MV-4-11 (cell line): ENCODE results near the gene PRKAR1A.

Experiments used
- DNase-seq: peaks from one replicate; lab custom pipeline; 2025; lab: John Stamatoyannopoulos, UW

Gene PRKAR1A

GRCh38 chr17:68542698-68543463 lies 30.7 kb downstream of the PRKAR1A start:
- DNase-seq = no peak

- DNase-seq = no peak
These were observed 32.1 kb downstream of the PRKAR1A start for GRCh38 chr17:68544111-68544915.

DNA sequence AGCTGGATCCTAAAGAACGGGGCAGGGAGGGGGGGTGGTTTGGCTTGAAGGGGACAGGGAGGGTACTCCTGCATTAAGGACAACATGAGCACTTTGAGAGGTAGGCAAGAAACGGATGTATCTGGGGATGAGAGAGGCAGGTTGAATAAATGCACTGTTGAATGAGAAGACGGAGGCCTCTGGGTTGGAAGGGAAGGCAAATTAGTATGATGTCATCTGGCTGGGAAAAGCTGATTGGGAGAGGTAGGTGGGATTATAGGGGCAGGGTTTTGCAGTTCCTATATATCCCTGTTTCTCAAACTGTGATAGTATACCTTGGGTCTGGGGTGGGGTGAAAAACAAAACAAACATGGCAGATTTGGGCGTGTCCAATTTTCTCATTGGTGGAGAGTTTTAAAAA lies 44.3 kb downstream of the PRKAR1A start:
- DNase-seq = no peak

DNA sequence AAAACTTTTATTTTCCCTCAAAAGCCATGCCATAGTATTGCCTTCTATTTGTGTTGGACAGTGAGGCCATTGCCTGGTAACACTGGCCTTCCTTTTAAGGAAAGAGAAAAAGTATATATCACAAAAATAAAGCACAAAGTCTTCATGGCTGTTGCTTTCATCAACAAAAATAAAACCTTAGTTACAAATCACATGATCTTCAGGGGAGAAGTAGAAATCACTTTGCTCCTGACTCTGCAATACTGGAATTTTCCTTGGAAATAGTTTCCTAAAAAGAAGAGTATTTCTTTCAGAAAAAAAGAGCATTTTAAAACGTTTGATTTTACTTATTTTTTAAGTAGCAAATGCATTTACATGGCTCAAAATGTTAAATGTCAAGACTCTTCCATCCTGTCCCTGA lies 47.1 kb downstream of the PRKAR1A start:
- DNase-seq = no peak

- DNase-seq = no peak
These were observed 48.9 kb downstream of the PRKAR1A start for GRCh38 chr17:68560966-68561720.

GRCh38 chr17:68562736-68563135 lies 50.5 kb downstream of the PRKAR1A start:
- DNase-seq = no peak

DNA sequence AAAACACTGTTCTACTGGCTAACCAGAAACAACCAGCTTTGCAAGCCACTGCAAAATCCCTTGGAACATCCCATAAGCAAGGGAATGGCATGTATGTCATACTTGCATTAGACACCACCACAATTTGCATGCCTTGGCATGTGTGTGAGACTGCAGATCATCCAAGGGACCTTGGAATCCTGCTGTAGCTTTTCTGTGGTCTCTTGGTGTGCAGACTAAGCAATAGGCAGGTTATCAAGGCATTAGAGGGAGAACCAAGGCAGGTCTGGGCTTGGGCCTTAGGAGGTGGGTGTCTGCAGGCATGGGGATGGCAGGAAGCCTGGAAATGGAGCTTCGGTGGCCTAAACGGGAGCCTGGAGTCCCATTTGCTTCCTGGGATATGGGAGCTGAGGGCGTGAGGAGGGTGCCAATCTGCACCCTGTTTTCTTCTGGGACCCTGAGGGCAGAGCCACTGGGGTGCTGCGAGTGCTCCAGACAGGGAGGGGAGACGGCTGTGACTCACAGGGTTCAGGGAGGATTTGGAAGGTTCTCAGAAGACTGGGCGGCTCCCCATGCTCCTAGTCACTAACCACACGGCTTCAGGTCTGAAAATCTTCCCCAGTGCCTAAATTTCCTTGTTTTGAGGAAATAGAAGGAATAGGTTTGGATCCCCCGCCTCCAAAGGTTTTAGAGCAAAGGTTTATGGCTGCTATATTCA lies 52.3 kb downstream of the PRKAR1A start:
- DNase-seq = no peak

GRCh38 chr17:68565661-68566441 lies 53.6 kb downstream of the PRKAR1A start:
- no peak for DNase-seq

- DNase-seq = peak; percentile 11
These were observed 54.2 kb downstream of the PRKAR1A start for GRCh38 chr17:68566442-68566738.

DNA sequence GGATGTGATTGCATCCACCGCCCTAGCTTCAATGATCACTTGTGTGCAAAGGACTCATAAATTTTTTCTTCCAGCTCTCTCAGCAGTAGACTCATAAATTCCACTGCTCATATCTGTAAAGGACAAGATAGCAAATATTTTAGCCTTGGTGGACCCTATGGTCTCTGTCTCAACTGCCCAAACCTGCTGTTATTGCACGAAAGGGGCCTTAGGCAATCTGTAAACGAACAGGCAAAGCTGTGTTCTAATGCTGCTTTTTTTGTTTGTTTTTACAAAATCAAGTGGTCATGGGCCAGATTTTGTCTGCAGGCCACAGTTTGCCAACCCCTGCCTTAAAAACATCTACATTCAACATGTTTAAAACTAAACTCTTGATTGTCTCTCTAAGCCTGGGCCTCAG lies 54.8 kb downstream of the PRKAR1A start:
- DNase-seq = no peak

DNA sequence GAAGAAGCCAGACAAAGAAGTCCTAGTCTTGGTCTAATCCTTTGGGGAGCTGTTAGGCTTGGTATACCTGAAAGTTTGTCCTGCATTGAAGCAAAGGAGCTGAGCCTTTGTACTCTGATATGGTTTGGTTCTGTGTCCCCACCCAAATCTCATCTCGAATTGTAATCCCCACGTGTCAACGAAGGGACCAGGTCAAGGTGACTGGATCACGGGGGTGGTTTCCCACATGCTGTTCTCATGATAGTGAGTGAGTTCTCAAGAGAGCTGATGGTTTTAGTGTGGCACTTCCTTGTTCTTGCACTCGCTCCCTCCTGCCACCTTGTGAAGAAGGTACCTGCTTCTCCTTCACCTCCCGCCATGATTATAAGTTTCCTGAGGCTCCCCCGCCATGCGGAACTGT lies 55.4 kb downstream of the PRKAR1A start:
- DNase-seq = no peak

- DNase-seq = peak; percentile 70
These were observed 56.4 kb downstream of the PRKAR1A start for GRCh38 chr17:68568581-68568980.

DNA sequence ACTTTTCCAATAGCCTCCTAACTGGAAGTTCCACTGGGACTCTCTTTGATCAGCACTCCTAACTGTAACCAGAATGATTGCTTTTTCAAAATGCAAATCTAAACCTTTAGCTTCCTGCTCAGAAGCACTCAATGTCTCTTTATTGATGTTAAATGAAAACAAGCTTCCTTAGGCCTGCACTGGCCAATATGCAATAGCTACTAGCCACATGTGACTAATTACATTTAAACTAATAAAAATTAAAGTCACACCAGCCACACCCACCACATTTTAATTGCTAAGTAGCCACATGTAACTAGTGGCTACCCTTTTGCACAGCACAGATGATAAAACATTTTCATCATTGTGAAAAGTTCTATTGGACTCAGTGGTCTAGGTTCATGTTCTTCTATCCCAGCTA lies 57.1 kb downstream of the PRKAR1A start:
- DNase-seq = no peak

DNA sequence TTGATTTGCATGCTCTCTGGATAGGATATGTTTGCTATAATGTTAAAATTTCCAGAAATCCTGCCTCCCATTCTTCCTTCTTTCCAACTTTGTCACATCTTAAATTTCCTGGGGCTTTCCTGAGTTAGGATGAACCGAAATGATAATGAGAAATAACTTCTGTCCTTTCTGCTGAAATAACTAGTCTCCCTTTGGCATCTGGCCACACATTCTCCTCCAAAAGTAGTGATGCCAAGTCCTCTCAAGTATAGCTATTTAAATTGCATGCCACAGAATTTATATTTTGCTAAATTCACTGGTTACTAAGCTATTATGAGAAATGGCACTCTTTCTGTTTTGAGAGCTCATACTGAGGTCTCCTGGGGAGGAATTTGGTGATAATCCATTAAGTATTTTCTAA lies 58.3 kb downstream of the PRKAR1A start:
- DNase-seq = no peak

GRCh38 chr17:68572138-68572842 lies 60.1 kb downstream of the PRKAR1A start:
- DNase-seq = peak; percentile 77

GRCh38 chr17:68573338-68573737 lies 61.1 kb downstream of the PRKAR1A start:
- no peak for DNase-seq

- no peak for DNase-seq
These were observed 63.9 kb downstream of the PRKAR1A start for GRCh38 chr17:68576137-68576536.

DNA sequence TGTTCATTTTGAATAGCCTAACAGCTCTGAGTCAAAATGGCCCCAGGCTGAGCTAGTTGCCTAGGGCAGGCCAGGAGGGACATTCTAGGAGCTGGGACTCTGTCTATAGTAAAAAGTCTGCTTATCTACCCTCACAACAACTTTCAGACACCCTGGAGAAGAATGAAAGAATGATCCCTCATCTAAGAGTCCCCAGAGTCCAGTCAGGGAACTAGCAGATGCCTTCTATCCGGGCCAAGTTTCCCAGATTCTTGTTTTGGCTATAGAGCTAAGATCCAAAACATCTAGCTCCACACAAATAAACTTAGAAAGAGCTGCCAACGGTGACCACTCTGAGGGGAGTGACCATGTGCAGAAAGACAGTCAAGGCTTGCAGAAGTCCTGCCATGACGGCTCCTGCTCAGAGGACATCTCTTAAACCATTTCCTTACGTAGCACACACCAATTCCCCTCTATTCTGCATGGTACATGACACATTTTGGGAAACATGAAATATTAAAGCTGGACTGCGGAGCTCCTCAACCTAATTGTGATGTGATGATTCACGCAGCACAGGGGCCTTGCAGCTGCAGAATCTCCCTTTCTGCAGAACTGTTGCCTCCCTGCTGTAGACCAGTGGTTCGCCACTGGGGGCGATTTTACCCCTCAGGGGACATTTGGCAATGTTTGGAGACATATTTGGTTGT lies 64.7 kb downstream of the PRKAR1A start:
- DNase-seq = no peak

DNA sequence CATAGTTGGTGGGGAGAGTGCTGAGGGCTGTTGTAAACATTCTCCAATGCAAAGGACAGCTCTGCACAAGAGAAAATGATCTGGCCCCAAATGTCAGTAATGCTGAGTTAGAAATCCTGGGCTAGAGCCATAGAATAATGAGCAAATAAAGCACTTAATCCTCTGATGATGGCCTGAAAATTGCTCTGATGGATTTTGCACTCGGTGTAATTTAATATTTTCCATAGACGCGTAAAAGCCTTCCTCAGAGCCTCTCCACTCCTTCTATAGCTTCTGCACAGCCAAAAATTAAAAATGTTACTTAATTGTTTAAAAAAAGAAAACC lies 65.2 kb downstream of the PRKAR1A start:
- DNase-seq = no peak

GRCh38 chr17:68578236-68578635 lies 66.0 kb downstream of the PRKAR1A start:
- no peak for DNase-seq
